Stimulated activated CD8-positive, alpha-beta memory T cell treated with anti-CD3 and anti-CD28 coated beads, Interleukin-15, amount 100 ng/mL, for 24 hours (primary cell): ENCODE results near the gene STAT6.
A peak's percentile ranks its signal among the peaks of the same experiment; 100 is the strongest.

Experiments used
- DNase-seq: peaks from one replicate; pipeline ENCODE4 v3.0.0-alpha.2; 2020; ENCODE audit warnings: low read depth

Gene STAT6

GRCh38 chr12:57101892-57102695, 9.1 kb downstream of the STAT6 start:
- no peak for DNase-seq

- no peak for DNase-seq
These were observed 11.4 kb downstream of the STAT6 start for GRCh38 chr12:57099766-57100165.

- DNase-seq, result no peak
These were observed 12.0 kb downstream of the STAT6 start for GRCh38 chr12:57099047-57099714.

DNA sequence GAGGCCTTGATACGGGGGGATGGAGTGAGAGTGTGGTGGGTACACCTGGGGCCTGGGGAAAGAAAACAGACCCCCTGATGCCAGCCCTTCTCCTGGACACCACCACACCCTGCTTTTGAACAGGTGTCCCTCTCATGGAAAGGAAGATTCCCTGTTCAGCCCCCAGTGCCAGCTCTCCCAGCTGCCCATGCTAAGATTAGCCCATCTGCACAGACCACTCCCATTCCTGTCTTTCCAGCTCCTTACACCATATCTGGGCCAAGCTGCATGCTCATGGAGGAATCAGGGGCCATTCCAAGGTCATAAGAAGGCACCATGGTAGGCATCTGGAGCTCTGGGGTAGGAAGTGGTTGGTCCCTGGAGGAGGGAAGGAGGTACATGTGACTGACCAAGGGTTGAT, 12.6 kb downstream of the STAT6 start:
- no peak for DNase-seq

- DNase-seq, result no peak
These were observed 13.7 kb downstream of the STAT6 start for GRCh38 chr12:57097554-57097835.

DNA sequence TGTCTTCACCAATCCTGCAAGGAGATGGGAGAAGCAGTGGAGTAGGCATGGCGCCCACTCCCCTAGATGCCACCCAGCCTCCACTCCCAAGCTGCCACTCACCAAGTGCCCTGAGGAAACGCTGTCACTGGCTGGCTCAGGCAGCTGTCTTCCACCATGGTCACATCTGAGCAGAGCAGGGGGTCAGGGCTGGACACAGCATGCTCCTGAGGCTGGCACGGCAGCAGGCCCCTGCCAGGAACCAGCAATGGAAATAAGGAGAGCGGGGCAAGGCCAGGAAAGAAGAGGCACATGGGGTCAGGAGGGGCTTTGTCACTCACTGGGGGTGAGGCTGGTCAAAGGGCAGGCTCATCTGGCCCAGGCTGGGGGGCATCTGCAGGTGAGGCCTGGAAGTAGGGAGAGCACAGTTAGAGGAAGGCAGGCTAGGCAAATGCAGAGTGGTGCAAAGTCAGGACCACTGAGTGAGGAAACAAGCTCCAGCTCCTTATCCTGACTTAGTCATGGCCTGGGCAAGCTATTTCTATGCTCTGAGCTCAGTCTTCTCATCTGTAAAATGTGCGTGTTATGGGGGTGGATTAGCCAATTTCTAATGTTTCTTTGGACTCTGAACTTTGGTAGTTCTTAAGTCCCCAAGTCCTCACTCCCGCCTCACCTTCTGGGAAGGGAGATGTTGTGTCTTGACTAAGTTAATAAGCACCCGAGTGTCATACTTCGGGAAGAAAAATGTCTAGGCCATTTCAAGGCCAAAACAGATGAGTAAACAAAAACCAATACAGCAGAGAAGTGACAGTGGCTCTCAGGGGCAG, 14.2 kb downstream of the STAT6 start:
- no peak for DNase-seq

DNA sequence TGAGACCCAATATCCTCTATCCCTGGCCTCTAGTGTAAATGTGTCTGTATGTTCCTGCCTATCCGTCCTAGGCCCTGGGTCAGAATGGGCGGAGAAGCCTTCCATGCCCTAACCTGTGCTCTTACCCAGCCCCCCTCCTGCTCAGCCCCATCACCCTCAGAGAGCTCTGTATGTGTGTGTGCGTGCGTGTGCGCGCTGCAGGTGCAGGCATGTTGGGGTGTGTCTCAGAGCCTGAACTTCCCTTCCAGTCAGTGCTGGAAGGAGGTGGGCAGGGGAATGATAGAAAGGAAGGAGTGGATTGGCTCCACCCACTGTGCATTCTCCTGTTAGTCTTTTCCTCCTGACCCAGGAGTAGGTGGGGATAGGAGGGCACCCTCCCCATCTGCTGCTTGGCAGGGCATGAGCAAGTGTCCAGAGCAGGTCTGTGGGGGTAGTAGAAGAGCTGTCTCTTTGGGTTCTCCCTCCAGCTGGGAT, 15.0 kb downstream of the STAT6 start:
- no peak for DNase-seq

GRCh38 chr12:57095440-57095839, 15.7 kb downstream of the STAT6 start:
- DNase-seq, result no peak

DNA sequence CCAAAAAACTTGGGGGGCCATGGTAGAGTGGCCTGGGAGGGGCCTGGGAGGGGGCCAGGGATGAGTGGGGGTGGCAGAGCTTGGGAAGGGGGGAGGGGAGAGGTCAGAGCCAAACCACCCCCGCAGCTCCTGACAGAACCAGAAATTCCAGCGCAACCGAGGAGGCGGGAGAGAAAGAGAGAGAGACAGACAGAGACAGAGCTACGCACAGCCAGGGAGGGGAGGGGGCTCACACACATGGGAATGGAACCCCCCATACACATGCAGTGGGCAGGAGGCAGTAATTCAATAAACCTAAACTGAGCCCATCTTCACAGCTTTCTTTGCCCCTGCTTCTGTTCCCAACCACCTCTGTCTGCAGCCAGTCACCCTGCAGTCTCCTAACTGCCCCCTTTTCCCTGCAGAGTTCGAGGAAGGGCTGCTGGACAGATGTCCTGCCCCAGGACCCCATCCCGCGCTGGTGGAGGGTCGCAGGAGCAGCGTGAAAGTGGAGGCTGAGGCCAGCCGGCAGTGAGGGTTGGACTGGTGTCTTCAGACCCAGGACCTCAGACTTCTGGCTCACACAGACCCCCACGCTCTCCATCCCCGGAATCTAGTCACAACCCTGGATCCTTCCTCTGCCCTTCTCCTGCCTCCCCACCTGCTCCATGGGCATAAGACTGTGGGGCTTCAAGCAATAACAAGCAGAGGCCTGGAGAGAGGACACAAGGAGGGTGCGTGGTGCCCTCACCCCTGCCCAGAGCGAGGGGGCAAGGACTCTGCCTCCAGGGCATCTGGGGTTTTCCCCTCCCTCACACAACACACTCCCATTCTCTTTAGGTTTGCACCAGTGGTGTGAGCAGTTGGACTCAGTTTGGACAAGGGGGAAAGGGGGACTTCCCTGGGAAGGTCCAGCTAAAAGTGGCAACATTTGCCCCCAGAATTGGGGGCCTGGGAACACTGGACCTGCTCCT, 16.7 kb downstream of the STAT6 start:
- DNase-seq, result no peak

DNA sequence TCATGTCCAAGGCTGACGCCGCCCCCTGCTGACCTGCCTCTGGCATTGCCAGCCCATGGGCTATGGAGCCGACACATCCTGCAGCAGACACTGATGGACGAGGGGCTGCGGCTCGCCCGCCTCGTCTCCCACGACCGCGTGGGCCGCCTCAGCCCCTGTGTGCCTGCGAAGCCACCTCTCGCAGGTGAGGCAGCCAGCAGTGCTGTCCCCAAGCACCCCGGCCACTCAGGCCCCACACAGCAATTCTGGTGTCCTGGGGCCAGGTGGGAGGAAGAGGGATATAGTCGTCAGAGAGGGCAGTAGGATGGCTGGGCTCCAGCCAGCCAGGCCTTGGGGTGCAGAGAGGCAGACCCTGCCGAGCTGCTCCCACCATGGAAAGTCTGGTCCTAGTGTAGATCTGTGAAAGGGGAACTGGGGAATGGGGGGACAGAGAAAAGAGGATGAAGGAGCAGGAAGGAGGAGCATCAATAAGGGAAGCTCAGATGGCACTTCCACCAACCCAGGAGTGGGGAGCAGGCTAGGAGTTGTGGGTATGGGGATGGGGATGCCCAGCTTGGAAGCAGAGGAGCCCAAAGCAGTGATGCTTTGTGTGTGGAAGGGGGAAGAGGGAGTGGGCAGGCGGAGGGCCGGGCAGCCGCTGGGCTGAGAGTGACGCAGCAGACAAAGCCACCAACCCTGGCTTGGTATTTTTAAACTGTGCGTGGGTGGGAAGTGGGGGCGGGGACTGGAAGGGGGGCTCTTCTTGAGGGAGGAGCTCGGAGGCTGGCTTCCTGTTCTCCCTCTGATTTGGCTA, 17.6 kb downstream of the STAT6 start:
- peak; percentile 46 for DNase-seq

DNA sequence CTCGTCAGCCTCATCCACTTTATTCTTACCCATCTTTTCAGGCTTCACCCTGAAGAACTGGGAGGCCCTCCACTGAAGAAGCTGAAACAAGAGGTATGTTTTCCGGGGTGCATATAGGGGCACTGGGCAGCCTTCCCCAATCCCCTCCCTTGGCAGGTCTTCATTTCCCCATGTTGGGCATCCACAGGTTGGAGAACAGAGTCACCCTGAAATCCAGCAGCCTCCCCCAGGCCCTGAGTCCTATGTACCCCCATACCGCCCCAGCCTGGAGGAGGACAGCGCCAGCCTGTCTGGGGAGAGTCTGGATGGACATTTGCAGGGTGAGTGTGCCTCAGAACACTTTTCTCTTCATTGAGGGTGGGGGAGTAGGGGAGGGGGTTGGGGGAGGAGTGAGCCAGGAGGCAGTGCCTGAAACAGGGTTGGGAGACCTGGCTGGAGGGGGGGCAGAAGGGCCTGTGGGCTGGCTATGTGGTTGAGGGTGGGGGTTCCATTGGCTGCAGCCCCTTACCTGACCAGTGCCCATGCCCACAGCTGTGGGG, 18.2 kb downstream of the STAT6 start:
- DNase-seq, result no peak

DNA sequence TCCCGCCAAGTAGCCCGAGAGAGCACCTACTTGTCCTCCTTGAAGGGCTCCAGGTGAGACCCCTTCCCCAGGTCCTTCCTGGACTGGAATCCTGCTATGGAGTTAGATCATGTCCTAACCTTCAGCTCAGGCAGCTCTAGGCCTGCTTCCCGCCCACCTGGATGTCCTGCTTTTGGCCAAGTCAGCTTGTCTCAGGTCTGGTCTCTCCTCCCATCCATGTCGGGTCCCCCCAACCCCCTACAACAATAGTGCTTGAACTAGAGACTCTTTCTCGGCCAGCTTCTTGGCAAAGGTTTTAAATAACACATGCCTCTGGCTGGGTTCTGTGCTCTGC, 18.7 kb downstream of the STAT6 start:
- no peak for DNase-seq

- no peak for DNase-seq
These were observed 19.3 kb downstream of the STAT6 start for GRCh38 chr12:57091638-57092528.

DNA sequence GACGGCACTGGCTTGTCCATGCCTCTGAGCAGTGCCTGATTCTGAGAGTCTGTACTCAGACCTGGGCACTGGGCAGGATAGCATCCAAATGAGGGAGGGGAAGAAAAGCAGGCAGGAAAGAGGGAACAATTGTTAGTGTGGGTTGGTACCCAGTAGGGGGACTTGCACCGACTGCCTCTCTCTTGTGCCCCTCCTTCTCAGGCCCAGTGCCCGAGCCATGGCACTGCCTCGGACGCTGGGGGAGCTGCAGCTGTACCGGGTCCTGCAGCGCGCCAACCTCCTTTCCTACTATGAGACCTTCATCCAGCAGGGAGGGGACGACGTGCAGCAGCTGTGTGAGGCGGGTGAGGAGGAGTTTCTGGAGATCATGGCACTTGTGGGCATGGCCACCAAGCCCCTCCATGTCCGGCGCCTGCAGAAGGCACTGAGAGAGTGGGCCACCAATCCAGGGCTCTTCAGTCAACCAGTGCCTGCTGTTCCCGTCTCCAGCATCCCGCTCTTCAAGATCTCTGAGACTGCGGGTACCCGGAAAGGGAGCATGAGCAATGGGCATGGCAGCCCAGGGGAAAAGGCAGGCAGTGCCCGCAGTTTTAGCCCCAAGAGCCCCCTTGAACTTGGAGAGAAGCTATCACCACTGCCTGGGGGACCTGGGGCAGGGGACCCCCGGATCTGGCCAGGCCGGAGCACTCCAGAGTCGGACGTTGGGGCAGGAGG, 20.1 kb downstream of the STAT6 start:
- no peak for DNase-seq

GRCh38 chr12:57090490-57090889, 20.7 kb downstream of the STAT6 start:
- DNase-seq, result no peak

- no peak for DNase-seq
These were observed 21.6 kb downstream of the STAT6 start for GRCh38 chr12:57089271-57090245.

DNA sequence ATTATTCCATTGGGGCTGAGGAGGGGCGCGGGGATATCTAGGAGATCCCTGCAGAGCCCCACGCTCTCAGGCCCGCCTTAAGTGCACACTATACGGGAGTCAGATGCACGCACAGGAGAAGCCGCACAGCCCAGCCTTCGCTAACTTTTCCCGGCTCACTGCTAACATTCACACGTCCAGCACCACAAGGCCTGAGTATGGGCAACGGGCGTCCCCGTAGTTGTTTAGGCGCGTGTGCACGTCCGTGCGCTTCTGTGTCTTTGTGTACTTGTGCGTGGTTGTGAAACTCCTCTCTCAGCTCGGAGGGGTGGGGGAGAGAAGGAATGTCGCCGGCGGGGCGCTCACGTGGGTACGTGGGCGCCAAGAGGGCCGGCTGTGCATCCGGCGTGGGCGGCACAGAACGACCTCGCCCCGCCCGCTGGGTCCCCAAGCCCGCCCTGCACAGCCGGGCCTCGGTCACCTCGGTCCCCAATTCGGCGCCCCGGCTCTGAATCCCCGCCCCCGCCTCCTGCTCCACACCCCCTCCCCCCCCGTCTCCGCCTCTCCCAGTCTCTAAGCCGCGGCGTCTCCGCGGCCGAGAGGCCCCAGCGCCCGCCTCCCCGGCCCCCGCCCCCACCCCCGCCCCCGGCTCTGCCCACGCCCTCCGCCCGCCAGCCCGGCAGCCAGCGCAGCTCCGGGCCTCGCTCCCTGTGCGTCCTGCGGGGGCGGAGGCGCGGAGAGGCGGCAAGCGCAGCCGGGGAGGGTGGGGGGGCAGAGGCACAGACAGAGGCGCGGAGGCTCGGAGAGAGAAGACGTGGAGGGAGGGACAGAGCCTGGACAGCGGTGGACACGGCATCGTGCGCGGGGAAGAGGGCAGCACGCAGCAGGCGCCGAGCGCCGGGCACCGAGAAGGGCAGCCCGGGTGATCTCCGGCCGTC, 22.6 kb downstream of the STAT6 start, which contains the start of gene NAB2:
TSS of gene NAB2 (plus strand) at position 761 of the 917 bp plus-strand sequence. CDS start 158 bp downstream, outside the sequence.
- peak; percentile 69 for DNase-seq
